ENCODE measurements around the gene APOE.

- TF ChIP-seq POLR2AphosphoS5 (IDR thresholded peaks at IDR 0.05) (peak; percentile 78 to 97 (median 96)), CTCF (IDR thresholded peaks at IDR 0.05) (peak in 1 of 7 experiments; percentile 11)
Measured at GRCh38 chr19:44890366-44891015, 15.1 kb upstream of the APOE start.
